Medulla oblongata (tissue), 1 donor: ENCODE data around the gene ARHGEF26.

ENCODE experiments used
- DNase-seq: peaks from one replicate; pipeline ENCODE4 v3.0.0-alpha.2; 2015; ENCODE audit errors: extremely low spot score

Gene ARHGEF26

GRCh38 chr3:154113609-154114008 is 7.6 kb upstream of the ARHGEF26 start:
- no peak for DNase-seq

- no peak for DNase-seq
Observed at GRCh38 chr3:154115332-154115731, 5.9 kb upstream of the ARHGEF26 start.

DNA sequence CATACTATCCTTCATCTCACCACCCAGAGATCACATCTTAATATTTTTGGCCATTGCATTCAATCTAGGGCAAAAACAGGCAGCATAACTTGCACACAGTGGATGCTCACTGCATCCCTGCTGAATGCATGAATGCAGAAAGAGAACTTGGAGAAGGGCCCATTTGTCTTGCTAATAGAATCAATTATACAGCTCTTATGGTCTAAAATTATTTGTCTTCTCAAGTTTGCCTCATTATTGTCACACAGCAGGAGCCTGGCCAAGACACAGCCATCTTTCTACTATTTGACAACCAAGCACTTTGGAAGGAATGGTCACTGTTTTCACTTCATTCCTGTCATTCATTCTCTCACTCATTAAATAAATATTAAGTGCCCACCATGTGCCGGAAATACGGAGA is 1.2 kb upstream of the ARHGEF26 start:
- no peak for DNase-seq

DNA sequence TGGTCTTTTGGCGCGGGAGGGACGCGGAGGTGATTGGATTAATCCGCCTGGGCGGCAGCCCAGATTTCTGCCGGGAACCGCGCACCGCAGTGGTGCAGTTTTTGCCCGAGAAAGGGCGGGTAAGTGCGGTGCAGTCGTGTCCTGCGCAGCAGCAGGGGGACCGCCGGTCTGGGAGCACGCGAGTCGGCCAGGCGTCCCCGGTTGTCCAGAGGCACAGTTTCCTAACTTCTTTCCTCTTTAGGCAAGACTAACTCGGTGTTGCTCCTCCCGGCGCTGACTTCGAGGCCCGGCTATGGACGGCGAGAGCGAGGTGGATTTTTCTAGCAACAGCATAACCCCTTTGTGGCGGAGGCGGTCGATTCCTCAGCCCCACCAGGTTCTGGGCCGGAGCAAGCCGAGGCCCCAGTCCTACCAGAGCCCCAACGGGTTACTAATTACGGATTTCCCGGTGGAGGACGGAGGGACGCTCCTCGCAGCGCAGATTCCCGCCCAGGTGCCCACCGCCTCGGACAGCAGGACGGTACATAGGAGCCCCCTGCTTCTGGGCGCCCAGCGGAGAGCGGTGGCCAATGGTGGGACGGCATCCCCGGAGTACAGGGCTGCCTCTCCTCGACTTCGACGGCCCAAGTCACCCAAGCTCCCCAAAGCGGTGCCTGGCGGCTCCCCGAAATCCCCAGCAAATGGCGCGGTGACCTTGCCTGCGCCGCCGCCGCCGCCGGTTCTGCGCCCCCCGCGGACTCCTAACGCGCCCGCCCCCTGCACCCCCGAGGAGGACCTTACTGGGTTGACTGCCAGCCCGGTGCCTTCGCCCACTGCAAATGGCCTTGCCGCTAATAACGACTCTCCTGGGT is 736 bp downstream of the ARHGEF26 start:
- DNase-seq = no peak

GRCh38 chr3:154122552-154122911 is 1.3 kb downstream of the ARHGEF26 start:
- no peak for DNase-seq

GRCh38 chr3:154122912-154123559 is 1.8 kb downstream of the ARHGEF26 start:
- DNase-seq = no peak

- DNase-seq = no peak
Observed at GRCh38 chr3:154123906-154124305, 2.7 kb downstream of the ARHGEF26 start.

DNA sequence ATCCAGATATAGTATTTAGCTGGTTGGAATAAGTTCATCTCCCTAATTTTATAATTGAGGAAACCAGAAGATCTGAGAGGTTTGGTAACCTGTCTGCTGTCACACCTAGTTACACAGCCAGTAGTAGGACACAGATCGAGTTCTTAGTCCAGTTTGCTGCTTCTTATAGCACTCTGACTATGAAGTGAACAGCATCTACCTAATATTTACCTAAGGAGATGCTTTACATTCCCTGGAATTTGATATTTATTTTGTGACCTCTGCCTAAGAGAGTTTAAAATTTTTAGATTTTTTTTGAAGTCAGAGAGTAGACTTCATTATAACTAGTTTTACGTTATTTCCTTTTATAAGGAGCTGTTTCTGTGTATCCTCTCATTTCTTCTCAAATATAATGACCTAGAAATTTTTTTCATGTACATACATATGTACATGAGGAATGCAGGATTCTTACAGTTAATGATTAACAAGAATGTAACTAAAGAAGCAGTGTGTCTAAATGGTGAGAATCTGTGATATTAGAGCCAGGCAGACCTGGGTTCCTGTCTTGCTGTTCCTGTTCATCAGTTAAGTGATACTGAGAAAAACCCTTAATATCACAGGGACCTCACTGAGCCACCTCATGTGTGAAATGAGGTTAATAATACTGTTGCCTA is 4.3 kb downstream of the ARHGEF26 start:
- no peak for DNase-seq

GRCh38 chr3:154126651-154127050 is 5.5 kb downstream of the ARHGEF26 start:
- no peak for DNase-seq

DNA sequence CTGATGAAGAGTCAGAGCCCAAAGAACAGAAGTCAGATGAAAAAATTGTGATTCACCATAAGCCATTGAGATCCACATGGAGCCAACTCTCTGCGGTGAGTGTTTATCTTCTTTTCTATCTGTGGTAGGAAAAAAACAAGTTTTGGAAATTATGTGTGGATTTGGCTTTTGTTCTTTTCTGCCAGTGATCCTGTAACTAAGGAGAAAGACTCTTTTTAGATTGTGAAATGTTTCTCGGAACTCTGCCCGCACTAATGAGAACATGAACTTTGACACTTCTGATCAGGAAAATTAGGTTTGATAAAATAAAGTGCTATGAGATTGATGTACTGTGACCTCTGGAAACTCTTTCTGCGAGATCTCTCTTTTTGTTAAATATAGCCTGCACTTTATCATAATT is 8.4 kb downstream of the ARHGEF26 start:
- DNase-seq = no peak

GRCh38 chr3:154130540-154130939 is 9.3 kb downstream of the ARHGEF26 start:
- DNase-seq = no peak

DNA sequence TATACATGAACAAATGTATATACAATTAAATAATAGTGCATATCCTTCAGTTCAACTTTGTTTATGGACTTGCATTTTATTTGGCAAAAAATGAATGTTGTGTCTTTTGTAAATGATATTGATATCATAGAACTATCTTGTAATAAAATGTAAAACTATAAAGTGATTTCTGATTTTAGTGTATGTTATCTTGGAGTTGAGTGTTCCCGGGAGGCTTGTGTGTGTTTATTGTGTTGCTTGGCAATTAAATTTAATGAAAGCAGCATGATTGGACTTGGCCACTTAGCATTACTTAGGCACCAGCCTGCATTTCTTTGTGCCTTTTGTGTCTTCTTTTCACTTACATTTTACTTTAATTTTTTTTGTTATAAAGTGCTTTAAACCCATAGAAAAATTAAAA is 10.6 kb downstream of the ARHGEF26 start:
- no peak for DNase-seq

DNA sequence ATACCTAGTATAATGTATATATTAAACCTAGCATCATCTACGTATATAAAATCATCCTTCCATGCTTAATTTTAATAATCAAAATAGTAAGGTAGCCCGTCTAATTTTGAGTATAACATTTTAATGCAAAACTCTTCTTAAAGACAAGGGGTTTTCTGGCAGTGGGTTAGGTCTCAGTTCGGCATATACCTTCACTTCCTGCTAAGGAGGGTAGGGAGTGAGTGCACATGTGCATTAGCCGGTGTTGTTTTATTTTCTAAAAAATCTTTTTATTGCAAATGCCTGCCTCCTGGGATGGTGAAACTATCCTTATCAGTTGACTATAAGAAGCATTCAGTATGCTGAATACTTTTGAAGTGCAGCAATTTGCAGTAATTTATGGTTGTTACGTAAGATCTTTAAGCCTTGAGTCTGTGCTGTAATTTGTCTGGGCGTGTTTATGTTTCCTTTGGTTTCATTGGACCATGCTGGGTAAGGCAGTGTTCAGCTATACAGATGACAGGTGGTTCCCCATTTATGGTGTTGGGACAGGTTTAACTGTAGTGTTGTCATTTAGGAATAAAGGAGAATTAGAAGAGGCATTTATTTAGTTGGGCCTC is 11.7 kb downstream of the ARHGEF26 start:
- no peak for DNase-seq

DNA sequence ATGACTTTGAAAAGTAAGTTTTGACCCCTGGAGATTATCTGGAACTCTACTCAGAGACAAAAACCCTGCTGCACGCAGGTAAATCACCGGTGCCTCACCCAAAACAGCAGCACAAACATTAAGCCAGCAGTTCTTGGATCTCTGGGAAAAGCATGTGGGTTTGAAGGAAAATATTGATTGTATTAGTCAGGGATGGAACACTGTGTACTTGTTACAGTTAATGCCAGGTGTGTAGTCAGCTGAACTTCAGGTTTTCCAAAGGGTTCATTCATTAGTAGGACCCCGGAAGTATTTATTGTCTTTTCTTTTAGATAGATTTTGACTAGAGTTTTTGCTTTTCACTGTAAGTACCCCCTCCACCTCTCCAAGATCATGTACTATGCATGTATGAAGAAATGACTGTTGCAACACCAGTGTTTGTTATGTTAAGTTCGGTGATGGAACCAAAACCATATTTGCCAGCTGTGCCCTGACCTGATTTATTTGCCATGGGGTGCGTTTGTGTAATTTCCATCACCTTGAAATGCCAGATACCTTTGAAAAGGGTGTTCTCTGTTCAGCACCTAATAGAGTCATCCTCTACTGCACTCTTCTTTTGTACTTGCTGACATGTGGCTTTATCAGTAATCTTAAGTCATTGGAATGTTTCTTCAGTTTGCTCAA is 14.5 kb downstream of the ARHGEF26 start:
- no peak for DNase-seq

DNA sequence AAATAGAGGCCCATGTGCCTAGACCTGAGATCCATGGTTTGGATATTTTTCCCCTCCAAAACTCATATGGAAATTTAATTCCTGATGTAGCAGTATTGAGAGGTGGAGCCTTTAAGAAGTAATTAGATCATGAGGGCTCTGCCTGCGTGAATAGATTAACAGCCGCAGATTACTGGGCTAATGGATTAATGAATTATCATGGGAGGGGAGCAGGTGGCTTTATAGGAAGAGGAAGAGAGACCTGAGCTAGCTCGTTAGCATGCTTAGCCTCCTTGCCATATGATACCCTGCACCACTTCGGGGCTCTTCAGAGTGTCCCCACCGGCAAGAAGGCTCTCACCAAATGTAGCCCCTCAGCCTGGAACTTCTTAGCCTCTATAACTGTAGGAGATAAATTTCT is 15.8 kb downstream of the ARHGEF26 start:
- DNase-seq = no peak

DNA sequence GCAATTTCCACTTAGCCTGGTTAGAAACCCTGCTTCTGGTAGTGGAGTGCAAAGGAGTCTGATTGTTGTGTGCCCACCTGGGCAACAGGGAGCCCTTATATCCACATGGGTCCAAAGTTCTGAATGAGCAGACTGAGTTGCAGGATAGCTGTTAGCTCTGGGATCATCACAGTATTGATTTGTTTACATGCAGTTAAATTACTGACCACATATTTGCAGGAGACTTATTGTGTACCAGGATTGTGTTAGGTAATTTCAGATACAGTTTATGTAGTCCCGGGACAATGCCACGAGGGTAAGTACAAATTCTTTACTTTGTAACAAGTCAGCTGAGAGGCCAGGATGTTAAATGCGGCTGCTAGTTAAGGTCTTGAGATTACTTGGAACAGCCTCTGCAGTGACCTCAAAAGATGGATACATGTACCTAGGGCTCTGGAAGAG is 18.8 kb downstream of the ARHGEF26 start:
- no peak for DNase-seq

GRCh38 chr3:154142608-154143007 is 21.4 kb downstream of the ARHGEF26 start:
- no peak for DNase-seq

DNA sequence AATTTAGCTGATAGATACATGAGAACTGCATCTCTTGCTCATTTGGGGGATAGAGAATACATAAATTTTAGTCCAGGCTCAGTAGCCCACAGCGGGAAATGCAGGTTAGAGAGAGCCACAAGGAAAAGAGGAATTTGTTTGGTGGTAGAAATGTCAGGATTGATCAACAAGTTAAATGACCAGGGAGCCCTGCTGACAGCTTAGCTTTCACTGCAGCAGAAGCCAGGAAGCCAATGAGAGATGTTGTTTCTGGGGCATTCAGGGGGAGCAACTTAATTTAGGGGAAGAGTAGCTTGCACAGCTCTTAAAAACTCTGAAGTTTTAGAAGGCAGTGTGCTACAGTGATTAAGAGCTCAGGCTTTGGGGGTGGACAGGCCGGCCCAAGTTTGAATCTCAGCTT is 22.7 kb downstream of the ARHGEF26 start:
- no peak for DNase-seq

GRCh38 chr3:154144825-154145465 is 23.8 kb downstream of the ARHGEF26 start:
- DNase-seq = no peak

- DNase-seq = no peak
Observed at GRCh38 chr3:154148541-154148940, 27.4 kb downstream of the ARHGEF26 start.

GRCh38 chr3:154149286-154149685 is 28.1 kb downstream of the ARHGEF26 start:
- DNase-seq = no peak
